HG03060 (cell line): ENCODE results near the gene LMF1.
A peak's percentile ranks its signal among the peaks of the same experiment; 100 is the strongest.

Experiments used
- ATAC-seq: cut with Tn5 transposase; IDR thresholded peaks from one replicate; pipeline ENCODE4 v1.9.1; 2021; ENCODE audit warnings: low read depth, moderate number of reproducible peaks; ENCODE audit not compliant: unreplicated experiment

Gene LMF1

DNA sequence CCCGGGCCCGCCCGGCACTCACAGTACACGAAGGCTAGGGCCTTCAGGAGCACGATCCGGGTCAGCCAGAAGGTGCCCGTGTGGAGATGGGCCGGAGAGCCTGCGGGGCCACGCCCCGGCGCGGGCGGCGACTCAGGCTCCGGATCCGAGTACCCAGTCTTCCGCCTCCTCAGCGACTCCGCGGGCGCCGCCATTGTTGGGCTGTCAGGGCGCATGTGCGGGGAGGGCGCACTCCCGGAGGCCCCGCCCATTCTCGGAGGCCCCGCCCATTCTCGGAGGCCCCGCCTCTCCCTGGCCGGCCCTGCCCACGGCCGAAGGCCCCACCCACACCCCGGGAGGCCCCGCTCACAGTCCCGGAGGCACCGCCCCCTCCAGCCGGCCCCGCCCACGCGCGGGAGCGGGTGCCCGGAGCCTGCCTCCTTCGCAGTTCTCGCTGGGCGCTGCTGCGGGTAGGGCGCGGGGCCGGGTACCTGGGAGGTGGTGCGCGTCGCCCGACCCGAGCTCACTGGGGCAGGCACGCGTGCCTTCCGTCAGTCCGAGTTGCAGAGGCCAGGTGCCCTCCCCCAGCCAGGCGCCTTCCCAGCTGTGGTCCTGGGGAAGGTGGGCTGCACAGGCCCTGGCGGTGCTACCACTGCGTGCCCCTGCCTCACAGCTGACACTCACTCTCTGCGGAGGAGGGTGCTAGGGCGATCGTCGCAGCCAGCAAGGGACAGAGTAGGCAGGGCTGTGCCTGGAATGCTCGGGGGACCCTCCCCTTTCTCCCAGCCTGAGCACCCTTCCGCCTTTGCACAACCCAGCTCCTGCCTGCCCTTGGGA is at the start of gene LMF1:
Gene LMF1, minus strand, starts transcription at position 219 of the 816 bp plus-strand sequence. Its CDS starts 4 bp downstream, at position 215.
- peak; percentile 60 for ATAC-seq

DNA sequence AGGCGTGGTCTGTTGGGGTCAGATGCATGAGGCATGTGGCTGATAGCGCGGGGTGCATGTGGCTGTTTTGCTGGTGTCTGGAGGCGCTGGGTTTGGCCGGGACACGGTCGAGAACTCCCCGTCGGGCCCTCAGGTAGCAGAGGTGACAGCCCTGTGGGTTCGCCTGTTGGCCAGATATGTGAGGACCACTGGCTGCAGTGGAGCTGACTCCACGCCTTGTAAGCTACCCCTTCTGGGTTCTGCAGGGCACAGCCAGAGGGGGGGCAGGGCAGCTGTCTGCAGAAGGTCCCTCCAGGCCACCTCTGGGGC is 49.3 kb upstream of the LMF1 start:
- no peak for ATAC-seq

DNA sequence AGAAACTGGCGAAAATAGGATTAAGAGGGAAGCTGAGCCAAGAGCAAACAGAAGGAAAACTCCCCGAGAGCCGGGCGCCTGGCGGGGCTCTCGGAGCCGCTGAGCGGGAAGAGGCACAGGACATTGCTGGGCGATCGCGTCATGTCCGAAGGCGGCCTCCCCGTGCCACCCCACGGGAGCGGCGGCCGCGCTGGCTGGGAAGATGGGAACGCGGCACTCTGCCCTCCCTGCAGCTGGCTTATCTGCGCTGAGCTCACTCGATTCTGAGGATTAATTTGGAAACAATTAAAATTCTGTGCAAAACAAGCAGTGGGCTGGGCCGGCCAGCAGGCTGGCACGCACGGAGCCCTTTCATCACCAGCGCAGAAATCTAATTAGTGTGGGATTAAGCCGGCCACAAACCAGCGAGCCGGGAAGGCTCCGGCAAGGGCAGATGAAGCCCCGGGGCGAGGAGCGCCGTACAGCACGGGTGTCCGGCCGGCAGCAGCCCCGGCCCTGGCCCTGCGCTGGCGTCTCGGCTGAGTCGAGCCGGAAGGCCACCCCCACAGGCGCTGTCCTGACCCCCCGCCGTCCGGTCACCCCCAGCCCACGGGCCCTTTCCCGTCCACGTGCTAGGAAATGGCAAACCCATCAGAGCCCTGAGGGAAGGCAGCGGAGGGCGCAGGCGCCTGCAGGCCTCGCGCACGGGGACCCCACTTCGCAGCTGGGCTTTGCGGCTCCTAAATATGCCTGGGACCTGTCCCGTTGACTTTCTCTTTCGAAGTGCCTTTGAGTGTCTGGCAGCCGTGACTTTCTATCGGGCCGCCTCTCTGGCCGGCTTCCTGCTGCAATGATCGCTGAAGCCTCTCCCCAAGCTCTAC is 48.7 kb upstream of the LMF1 start:
- ATAC-seq, result no peak

DNA sequence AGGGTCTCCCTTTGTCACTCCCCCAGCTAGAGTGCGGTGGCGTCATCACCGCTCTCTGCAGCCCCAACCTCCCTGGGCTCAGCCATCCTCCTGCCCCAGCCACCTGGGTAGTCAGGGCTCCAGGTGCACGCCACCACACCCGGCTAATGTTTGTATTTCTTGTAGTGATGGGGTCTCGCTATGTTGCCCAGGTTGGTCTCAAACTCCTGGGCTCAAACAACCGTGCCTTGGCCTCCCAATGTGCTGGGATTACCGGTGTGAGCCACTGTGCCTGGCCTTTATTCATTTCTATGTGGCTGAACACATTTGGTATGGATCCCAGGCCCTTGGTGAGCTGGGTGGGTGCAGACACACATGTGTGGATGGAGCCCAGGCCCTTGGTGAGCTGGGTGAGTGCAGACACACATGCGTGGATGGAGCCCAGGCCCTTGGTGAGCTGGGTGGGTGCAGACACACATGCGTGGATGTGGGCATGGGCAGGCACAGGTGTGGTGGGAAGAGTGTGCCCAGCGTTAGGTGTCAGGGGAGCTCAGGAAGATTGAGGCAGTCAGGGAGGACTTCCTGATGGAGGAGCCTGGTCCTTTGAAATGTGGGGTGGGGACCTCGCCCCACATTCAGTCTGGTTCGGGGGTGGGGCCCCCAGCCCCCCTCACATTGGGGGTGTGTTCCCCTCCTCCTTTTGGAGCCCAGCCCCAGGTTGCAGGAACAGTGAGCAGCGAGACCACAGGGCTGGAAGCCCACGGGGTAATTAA is 47.8 kb upstream of the LMF1 start:
- no peak for ATAC-seq

DNA sequence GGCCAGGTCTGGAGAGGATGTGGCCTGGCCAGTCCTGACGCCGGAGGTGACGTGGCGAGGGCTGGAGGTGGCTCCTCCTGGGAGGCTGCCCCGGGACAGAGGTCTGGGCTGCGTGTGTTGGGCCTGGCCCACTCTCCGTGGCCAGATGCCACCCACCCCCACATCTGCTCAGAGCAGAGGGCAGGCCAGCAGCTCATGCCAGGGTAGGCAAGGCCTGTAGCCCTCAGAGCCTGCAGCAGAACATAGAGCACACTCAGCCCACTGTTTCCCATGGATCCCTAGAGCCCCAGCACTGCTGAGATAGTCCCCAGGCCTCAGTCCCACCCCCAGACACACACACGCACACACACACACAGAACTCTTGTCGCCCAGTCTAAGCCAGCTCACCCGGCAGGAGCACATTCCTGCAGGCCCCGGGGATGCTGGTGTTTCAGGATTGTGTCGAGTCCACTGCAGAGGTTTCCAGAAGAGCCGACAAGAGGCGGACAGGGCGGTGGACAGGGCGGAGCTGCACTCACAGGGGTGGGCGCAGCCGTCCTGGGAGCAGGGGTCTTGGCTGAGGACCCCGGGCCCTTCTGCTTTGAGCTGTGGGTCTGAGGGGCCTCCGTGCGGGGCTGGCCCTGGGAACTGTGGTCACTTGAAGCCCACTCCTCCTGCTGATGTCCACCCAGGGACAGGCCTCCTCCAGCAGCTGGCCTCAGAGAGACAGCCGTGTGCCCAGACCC is 44.1 kb upstream of the LMF1 start:
- ATAC-seq, result no peak

DNA sequence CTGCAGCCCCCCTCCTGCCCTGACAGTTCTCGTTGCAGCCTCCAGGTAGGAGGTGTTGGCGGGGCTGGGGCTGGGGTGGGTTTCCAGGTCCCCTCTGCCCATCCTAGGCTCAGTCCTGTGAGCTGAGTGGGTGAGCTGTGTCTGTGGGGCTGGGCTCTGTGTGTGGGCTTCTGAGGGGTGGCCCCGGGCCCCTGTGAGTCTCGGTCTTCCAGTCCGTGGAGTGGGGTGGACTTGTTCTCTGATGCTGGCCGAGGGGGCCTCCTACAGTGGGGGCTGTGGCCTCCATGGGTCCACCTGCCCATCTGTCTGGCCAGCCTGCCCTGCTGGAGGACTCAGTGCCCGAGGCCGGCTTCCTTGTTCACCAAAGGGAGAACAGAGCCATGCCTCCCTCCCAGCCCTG is 43.4 kb upstream of the LMF1 start:
- ATAC-seq, result no peak

DNA sequence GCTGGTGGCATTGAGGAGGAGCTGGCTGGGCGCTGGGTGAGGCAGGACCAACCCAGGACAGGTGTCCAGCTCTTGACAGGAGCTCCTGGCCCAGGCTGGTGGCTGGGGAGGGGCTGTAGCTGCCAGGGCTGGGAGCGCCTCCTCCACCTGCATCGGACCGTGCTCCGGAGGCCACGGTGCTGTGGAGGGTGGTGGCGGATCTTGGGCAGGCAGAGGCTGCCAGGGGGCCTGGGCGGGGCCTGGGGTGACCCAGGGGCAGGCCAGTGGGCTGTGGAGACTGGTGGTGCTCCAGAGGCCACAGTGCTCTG is 42.8 kb upstream of the LMF1 start:
- no peak for ATAC-seq

DNA sequence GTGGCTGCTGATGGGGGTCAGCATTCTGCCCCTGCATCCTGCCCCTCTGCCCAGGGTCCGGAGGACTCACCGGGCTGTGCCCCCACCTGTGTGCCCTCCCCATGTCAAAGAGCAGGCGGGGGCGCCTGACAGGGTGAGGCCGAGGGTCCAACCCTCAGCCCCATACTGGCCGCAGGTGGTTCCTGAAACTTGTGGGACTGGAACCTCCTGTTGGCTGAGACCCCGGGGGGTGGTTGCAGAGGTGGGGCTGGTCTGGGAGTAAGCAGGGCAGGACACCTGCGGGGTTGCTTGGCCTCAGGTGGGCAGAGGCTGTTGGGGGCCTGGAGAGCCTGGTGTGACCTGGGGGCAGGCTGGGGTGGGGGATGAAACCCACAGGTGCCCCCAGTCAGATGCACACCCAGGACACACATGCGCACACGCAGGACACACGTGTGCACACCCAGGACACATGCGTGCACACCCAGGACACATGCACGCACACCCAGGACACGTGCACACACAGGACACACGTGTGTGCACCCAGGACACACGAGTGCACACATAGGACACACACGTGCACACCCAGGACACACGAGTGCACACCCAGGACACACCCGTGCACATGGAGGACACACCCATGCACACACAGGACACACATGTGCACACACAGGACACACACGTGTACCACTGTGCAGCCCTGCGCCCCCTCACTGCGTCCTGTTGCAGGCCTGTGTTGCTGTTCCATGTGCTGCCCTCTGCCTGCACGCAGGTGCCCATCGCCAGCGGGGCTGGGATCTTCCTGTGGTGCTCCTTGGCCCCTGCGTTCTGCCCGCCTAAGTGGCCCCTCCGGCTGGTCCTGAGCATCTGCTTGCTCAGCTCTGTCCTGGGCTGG is 42.2 kb upstream of the LMF1 start:
- no peak for ATAC-seq

DNA sequence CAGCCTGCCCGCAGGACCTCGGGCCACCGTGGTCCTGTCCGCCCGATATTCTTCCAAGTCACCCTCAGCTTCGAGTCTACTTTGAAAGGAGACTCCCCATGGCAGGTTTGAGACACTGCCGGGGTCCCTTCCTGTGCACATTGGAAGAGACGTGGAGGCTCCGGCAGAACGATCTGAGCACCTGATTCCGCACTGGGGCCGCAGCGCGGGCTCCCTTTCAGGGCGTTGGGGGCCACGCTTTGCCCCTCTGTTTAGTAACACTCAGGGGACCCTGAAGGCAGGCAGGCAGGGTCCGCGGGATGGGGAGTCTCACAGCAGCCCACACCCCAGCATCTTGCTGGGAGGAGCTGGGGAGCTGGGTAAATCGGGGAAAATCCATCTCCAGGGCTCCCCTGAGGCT is 41.4 kb upstream of the LMF1 start:
- ATAC-seq, result no peak

DNA sequence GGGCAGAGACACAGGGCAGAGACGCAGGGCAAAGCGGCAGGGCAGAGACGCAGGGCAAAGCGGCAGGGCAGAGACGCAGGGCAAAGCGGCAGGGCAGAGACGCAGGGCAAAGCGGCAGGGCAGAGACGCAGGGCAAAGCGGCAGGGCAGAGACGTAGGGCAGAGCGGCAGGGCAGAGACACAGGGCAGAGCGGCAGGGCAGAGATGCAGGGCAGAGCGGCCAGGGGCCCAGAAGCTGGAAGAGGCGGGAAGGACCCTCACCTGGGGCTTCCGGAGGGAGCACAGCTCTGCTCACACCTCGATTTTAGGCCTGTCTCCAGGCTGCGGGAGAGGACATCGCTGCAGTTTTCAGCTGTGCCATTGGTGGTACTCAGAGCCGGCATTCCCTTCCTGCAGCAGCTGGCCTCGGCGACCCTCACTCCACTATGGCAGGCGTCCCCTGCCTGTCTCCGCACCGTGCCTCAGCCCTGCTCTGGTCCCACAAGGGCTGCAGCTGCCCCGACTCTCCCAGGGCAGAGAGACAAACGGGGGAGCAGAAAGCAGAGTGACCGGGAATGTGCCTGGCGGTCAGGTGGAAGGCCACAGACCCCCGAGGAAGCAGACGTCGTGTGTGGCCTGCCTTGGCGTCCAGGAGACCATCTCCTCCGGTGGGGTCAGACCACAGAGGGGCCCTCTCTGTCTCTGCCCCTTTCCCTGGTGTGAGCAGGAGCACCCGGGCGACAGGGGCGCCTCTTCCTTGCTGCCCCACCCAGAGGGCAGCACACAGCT is 40.7 kb upstream of the LMF1 start:
- ATAC-seq, result no peak

DNA sequence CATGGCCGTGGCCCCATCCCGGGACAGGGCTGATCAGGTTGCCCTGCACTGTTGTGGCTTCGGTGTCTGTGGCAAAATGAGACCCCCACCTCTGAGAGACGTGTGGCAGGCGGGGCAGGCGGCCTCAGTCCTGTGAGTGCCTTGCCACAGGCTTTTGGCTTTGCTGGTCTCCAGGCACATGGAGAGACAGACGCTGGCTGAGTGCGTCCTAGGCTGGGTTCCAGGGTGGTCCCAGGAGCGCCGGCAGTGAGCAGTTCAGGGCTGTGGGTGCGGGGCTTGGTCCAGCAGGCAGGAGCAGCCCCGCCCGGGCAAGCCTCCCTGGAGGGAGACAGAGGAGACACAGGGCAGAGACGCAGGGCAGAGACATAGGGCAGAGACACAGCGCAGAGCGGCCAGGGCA is 40.0 kb upstream of the LMF1 start:
- no peak for ATAC-seq

DNA sequence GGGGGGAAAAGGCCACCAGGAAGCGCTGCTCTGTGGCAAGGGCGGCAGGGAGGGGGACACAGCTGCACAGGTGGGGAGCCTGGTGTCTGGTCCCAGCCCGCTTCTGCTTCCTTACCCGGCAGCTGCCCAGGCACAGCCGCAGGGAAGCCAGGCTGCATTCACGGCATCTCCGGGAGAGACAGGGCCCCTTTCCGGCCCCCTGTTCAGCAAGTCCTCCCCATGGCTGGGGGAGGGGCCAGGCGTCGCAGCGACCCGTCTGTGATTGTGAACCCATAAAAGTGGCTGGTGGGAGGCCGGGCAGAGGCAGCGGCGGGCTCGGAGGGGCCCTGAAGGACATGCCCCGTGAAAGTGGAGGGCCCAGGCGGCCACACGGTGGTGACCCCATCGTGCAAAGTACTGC is 39.5 kb upstream of the LMF1 start:
- no peak for ATAC-seq

DNA sequence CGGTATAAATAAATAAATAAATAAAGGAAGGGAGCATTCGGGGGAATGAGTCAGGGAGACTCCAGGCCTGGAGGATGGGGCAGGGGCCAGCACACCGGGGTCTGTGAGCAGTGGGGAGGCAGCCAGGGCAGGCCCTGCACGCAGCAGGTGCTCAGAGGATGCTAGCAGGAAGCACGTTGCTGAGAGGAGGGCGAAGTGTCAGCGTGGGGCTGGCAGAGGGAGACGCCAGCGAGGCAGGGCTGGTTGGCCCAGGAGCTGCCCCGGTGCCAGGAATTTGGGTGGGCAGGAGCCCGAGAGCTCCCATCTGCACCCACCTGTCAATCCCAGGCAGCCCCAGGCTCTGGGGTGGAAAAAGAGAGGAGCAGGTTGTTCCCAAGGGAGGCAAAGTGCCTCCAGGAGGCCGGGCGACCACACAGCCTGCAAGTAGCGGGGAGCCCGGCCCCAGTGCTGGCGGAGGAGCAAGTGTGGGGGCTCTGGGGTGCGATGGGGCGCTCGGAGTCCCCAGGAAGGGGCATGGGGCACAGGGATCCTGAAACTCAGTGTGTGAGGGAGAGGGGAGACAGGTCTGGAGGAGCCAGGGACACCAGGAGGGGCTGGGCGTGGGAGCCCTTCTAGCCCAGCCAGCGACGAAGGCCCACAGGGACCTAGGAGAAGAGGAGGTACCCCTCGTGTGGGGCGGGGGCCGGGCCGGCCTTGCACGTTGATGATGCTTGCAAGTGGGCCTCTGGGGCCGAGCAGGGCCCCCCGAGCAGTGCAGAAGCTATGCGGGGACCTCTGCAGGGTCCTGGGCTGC is 38.8 kb upstream of the LMF1 start:
- ATAC-seq, result no peak

DNA sequence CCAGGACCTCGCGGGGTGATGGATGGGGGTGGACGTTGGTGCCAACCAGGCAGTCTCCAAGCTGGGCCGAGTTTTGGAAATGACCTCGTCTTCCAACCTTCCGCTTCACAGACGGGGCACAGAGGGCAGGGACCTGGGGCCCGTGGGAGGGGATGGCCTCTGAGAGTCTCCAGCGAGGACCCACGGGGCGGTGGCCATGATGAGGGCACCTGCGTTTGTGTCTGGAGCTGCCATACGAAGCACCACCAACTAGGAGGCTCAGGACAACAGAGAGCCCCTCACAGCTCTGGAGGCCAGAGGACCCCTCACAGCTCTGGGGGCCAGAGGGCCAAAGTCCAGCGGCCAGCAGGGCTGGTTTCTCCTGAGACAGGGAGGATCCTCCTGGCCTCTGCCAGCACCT is 37.3 kb upstream of the LMF1 start:
- ATAC-seq, result no peak

DNA sequence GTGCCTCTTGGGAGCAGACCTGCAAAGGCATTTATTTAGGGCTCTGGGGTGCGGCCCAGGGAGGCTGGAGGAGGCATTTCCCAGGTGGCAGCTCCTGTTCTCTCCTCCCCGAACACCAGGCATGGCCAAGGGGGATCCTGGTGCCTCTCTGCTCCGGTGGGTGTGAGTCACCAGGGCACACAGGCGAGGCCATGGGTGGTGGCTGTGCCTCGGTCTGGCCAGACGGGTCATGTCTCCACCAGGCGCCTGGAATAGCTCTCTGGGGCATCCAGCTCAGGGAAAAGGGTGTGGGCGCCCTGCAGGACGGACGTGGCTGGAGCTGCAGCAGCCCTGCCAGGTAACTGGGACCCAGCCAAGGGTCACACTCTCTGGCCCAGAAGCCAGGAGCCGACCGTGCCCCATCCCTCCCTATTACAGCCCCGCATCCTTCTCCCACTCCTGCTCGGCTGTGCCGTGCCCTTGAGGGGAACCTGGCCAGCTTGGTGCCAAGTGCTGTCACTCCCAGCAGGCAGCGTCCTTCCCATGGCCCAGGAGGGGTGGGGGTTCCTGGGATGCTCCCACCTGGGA is 36.6 kb upstream of the LMF1 start:
- ATAC-seq, result no peak

DNA sequence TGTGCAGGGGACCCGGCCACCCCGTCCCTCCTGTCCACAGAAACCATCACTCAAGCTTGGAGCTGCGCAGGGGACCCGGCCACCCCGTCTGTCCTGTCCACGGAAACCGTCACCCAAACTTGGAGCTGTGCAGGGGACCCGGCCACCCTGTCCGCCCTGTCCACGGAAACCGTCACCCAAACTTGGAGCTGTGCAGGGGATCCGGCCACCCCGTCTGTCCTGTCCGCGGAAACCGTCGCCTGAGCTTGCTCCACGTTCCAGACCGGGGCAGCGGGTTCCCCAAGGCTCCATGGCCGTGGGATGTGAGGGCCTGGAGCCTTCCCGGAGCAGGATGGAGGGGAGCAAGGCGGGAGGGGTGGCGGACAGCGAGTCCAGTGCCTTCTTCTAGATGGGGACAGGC is 36.0 kb upstream of the LMF1 start:
- no peak for ATAC-seq

DNA sequence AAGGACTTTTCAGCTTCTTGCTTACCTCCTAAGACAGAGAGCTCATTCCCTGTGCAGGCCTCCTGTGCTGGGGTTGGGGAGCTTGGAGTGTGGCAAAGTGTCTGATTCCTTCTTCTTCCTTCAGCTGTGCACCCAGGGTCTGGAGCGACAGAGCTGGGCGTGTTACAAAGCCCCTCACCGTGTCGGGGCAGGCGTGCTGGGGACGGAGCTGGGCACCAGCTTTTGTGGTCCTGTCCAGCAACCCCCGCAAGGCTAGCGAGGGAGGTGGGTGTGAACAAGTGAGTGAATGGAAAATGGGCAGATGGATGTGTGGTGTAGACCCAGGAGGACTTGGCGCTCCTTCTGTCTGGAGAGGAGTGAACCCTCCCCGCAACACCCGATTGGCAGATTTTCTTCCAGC is 34.5 kb upstream of the LMF1 start:
- ATAC-seq, result no peak
